Right lobe of liver (tissue), 6 donors: ENCODE measurements around the gene CD9. TPM values are rescaled to one million over a fixed set of nuclear protein-coding genes. Genes with fewer than 3 reads are reported as not detected.
A peak's percentile ranks its signal among the peaks of the same experiment; 100 is the strongest.

Source experiments
- ATAC-seq, 4 donors: fragments of 200-7000 bp; cut with Tn5 transposase; one replicate each; pipeline ENCODE4 v1.9.1; 2020; ENCODE audit warnings: mild to moderate bottlenecking in 4 of 4, moderate library complexity in 4 of 4
- DNase-seq, 3 donors: peaks; one replicate each; pipeline ENCODE4 v3.0.0-alpha.2; 2020
- H3K27ac ChIP-seq, 3 donors: fragments of 200-600 bp; one replicate each; pipeline ENCODE4 v1.8.0; 2022
- H3K27me3 ChIP-seq, 2 donors: fragments of 200-600 bp; one replicate each; pipeline ENCODE4 v1.8.0; 2022
- H3K36me3 ChIP-seq, 4 donors: fragments of 200-600 bp; sonication (generic) in 1 of 4; one replicate each; pipeline versions ENCODE4 v1.5.1 to v1.8.0; 2017 to 2022; ENCODE audit warnings: control low read depth in 1 of 4
- H3K4me1 ChIP-seq, 4 donors: fragments of 200-600 bp; sonication (generic) in 1 of 4; one replicate each; pipeline versions ENCODE4 v1.5.1 to v1.8.0; 2017 to 2022; ENCODE audit warnings: control low read depth in 1 of 4
- H3K4me3 ChIP-seq, 3 donors: fragments of 200-600 bp; one replicate each; pipeline ENCODE4 v1.8.0; 2022
- H3K9me3 ChIP-seq, 4 donors: fragments of 200-600 bp; sonication (generic) in 1 of 4; one replicate each; pipeline versions ENCODE4 v1.5.1 to v1.8.0; 2017 to 2022; ENCODE audit warnings: control low read depth in 1 of 4
- POLR2A ChIP-seq: fragments of 450-650 bp; IDR thresholded peaks from one replicate; pipeline ENCODE4 v1.6.1; 2017; ENCODE audit warnings: antibody characterized with exemption, mild to moderate bottlenecking
- WGBS: methylation state at CpG from one replicate; pipeline ENCODE4 v1.1.6; 2018; ENCODE audit warnings: low coverage, low lambda C conversion rate; ENCODE audit not compliant: insufficient coverage; ENCODE audit errors: missing lambda C conversion rate; 5-methylcytosine and 5-hydroxymethylcytosine counted together
- intact Hi-C, 2 donors: fragments of 100-400 bp; cut with DNase I; formaldehyde crosslinking; loops; one replicate each; pipeline versions ENCODE4 v1.11.2 to v1.14.1; 2022
- total RNA-seq, 6 experiments: library from RNA; depleted of rRNA in 2 of 6; stranded (reverse); fragments of >200 nt in 2 of 6; fragmentation: NEBNext Ultra II Directional in 3 of 6; extraction: Animal tissue kit (Norgen Biotek cat#: 25700) in 3 of 6; gene quantifications; one replicate each; pipeline versions ENCODE4 v1.1.0 to v1.2.4, GENCODE V29; 2016 to 2023
- TF ChIP-seq, protein P1 (sequence below), 4 donors: fragments of 200-600 bp in 3 of 4; fragments of 450-650 bp in 1 of 4; IDR thresholded peaks; one replicate each; pipeline versions ENCODE4 v1.5.1 to v1.8.0; 2016 to 2022; ENCODE audit warnings: antibody characterized with exemption in 4 of 4, mild to moderate bottlenecking in 2 of 4
- donor health status: DM: no; HTN: yes; CAD: no.
- donor health status: DM: no; HTN: no; CAD: no.
- donor health status: DM: no; HTN: no; CAD: no.
- donor health status: DM: no; HTN: yes; CAD: no.
- donor health status: DM: no; HTN: yes; CAD: no.

Gene CD9
- total RNA-seq, 6 experiments from 2014 or later = 17.2 to 65.7 (median 34.2) TPM

DNA sequence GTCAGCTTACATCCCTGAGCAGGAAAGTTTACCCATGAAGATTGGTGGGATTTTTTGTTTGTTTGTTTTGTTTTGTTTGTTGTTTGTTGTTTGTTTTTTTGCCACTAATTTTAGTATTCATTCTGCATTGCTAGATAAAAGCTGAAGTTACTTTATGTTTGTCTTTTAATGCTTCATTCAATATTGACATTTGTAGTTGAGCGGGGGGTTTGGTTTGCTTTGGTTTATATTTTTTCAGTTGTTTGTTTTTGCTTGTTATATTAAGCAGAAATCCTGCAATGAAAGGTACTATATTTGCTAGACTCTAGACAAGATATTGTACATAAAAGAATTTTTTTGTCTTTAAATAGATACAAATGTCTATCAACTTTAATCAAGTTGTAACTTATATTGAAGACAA lies 37.6 kb downstream of the CD9 start:
- Histone ChIP-seq H3K4me1 (no peaks in the 10 kb centered on the region), H3K36me3 (peaks cover 0 to 4% (median 1%) of the 10 kb centered on the region in 4 donors), H3K9me3 (no peaks in the 10 kb centered on the region), H3K4me3 (no peak overlapping the region), H3K27me3 (no peaks in the 10 kb centered on the region), H3K27ac (no peak overlapping the region)
- no peak for DNase-seq
- TF ChIP-seq, protein P1, sequence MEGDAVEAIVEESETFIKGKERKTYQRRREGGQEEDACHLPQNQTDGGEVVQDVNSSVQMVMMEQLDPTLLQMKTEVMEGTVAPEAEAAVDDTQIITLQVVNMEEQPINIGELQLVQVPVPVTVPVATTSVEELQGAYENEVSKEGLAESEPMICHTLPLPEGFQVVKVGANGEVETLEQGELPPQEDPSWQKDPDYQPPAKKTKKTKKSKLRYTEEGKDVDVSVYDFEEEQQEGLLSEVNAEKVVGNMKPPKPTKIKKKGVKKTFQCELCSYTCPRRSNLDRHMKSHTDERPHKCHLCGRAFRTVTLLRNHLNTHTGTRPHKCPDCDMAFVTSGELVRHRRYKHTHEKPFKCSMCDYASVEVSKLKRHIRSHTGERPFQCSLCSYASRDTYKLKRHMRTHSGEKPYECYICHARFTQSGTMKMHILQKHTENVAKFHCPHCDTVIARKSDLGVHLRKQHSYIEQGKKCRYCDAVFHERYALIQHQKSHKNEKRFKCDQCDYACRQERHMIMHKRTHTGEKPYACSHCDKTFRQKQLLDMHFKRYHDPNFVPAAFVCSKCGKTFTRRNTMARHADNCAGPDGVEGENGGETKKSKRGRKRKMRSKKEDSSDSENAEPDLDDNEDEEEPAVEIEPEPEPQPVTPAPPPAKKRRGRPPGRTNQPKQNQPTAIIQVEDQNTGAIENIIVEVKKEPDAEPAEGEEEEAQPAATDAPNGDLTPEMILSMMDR (IDR thresholded peaks at IDR 0.05) = no peak
- TF ChIP-seq POLR2A = no peak
- WGBS = 58% methylated on average over 1 of the region's 1 CpG
- intact Hi-C loops = no loop called here
- ATAC-seq = no peak

DNA sequence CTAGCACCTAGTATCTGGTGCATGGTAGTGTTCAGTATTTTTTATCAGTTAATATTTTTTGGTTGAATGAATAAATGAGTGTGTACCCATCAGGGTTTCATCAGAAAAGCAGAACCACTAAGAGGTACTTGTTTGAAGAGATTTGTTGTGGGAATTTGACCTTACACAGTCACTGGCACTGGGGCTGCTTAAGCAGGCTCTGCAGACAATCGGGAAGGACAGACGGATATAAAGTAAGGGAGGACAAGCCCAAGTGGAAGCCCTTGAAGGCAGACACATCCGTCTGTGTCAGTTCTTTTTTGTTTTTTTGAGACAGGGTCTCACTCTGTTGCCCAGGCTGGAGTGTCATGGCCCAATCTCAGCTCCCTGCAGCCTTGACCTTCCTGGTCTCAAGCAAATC lies 38.7 kb downstream of the CD9 start:
- H3K36me3 ChIP-seq = peaks cover 0 to 4% (median 1%) of the 10 kb centered on the region in 4 donors
- WGBS = 87% methylated on average over 3 of the region's 3 CpGs
- no peaks in the 10 kb centered on the region for H3K4me1 ChIP-seq
- intact Hi-C loops = no loop called here
- no peak overlapping the region for H3K4me3 ChIP-seq
- TF ChIP-seq, protein P1 (IDR thresholded peaks at IDR 0.05) = no peak
- TF ChIP-seq POLR2A = no peak
- H3K27me3 ChIP-seq = no peaks in the 10 kb centered on the region
- ATAC-seq = no peak
- H3K27ac ChIP-seq = no peak overlapping the region
- no peak for DNase-seq
- no peaks in the 10 kb centered on the region for H3K9me3 ChIP-seq

DNA sequence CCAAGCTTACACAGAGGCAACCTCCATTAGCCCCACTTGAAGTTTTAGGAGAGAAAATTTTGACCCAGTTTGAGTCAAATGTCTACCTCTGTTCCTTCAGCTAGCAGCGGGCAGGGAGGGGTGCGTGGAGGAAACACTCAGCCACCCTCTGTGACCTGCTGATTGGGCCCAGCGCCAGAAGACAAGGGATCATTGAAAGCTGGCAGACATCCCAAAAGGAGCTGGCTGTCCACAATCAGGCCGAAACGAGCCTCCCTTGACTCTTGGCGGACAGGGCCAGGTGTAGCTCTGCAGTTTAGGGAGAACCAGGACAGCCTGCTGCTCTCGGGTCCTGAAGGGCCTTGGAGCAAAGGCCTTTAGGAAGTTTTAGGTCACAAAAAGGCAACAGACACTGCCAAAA lies 41.3 kb downstream of the CD9 start:
- WGBS = 42% methylated on average over 4 of the region's 7 CpGs
- no peak for TF ChIP-seq POLR2A
- TF ChIP-seq, protein P1 (IDR thresholded peaks at IDR 0.05) = no peak
- Histone ChIP-seq H3K4me1 (no peaks in the 10 kb centered on the region), H3K4me3 (no peak overlapping the region), H3K9me3 (no peaks in the 10 kb centered on the region), H3K27ac (no peak overlapping the region), H3K36me3 (no peaks in the 10 kb centered on the region), H3K27me3 (no peaks in the 10 kb centered on the region)
- intact Hi-C loops = no loop called here
- DNase-seq (peak in 2 of 3 donors; percentile 51 to 67), ATAC-seq (peak; percentile 47 to 59 (median 55))

DNA sequence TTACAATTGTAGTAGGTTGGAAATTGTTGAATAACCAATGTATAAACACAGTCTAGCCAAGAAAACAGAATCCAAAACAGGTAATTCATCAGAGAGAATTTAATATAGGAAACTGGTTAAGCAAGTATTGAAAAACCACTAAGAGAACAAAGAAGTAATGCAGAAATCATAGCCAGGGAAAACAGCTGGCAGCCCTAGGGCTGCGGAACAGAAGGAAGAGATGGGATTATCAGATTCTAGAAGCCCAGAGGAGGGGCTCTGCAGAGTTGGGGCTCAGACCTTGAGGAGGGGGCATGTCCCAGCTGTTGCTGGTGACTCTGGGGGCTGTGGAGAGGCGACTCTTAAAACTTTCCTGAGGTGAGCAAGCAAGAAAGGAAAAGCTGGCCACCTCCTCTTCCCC lies 49.4 kb downstream of the CD9 start:
- Histone ChIP-seq H3K27ac (no peak overlapping the region), H3K4me1 (no peaks in the 10 kb centered on the region), H3K36me3 (no peaks in the 10 kb centered on the region), H3K4me3 (no peak overlapping the region), H3K9me3 (no peaks in the 10 kb centered on the region), H3K27me3 (no peaks in the 10 kb centered on the region)
- intact Hi-C loops = no loop called here
- DNase-seq (peak in 1 of 3 donors; percentile 10), ATAC-seq (no peak)
- no peak for TF ChIP-seq POLR2A
- TF ChIP-seq, protein P1 (IDR thresholded peaks at IDR 0.05) = no peak
- 91% methylated on average over 1 of the region's 2 CpGs for WGBS

DNA sequence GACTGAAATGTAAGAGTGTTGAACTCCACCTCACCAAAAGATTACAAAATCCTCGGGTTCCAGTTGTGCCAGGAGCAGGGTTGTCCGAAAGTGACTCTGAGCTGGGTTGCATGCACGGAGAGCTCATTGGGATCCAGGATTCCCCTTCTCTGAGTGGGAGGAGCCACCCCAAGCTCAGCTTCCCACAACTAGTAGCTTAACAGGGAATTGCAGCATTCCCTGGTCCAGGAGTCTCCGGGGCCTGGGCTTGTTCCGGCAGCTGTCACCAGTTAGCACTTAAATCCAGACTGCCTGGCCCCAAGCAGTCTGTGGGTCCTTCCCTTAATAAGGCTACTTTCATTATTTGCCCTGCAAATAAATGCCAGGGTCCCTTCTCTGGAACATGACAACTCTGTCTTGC lies 50.1 kb downstream of the CD9 start:
- TF ChIP-seq, protein P1 (IDR thresholded peaks at IDR 0.05) = no peak
- no peak for TF ChIP-seq POLR2A
- H3K27ac ChIP-seq = no peak overlapping the region
- intact Hi-C loops = no loop called here
- H3K4me1 ChIP-seq = no peaks in the 10 kb centered on the region
- no peaks in the 10 kb centered on the region for H3K27me3 ChIP-seq
- no peaks in the 10 kb centered on the region for H3K36me3 ChIP-seq
- no peak overlapping the region for H3K4me3 ChIP-seq
- WGBS = 67% methylated on average over 3 of the region's 5 CpGs
- no peak for ATAC-seq
- DNase-seq = peak in 1 of 3 donors; percentile 19
- no peaks in the 10 kb centered on the region for H3K9me3 ChIP-seq
